GM18519 (cell line): Measurements from ENCODE around the gene NTF3.

ENCODE experiments used
- ATAC-seq: cut with Tn5 transposase; IDR thresholded peaks from one replicate; pipeline ENCODE4 v1.9.1; 2021; ENCODE audit warnings: mild to moderate bottlenecking, moderate library complexity; ENCODE audit not compliant: unreplicated experiment, low FRiP score

Gene NTF3

GRCh38 chr12:5507944-5508343 lies 76.0 kb downstream of the NTF3 start:
- ATAC-seq, result no peak

GRCh38 chr12:5509102-5509501 lies 77.2 kb downstream of the NTF3 start:
- no peak for ATAC-seq

DNA sequence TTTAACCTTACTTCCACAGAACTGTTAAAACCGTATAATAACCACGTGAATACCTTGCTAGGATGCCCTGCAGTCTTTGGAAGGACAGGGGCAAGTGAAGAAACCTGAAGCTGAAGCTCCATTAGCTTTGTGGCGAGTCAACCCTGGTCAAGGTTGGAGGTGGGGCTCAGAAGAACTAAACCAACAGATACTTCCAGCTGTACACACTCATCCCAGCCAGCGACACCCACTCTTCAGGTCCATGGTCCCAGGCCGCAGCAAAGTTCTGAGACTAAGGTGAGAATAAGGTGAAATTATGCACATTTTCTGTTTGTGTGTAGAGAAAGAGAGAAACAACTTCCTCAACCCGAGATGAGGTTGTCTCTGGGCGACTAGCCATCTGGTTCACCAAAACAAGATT lies 77.6 kb downstream of the NTF3 start:
- ATAC-seq, result no peak

DNA sequence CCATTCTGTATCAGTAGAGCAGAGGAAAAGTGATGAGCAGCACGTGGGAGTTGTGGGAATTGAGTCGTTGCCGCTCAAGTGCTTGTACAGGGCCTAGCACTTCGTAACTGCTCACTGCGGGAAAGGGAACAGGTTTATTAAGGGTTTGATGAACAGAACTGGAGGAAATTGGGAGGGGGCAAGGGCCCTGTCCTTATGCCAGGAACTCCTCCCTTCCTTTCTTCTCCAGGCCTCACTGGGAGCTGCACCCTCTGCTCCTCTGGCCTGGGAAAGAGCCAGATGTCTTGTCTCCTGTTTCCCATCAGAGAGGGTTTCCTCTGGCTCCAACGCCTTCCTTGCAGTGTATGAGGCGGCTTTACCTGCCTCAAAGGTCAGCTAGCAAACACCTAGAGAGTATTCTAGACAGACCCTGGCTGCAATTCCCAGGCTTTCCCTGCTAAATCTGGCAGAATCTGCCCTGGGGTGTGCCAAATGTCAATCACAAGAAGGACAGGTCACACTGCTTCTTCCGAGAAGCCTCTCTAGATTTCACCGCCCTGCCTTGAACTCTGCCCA lies 78.4 kb downstream of the NTF3 start:
- ATAC-seq, result no peak

GRCh38 chr12:5511256-5511643 lies 79.3 kb downstream of the NTF3 start:
- no peak for ATAC-seq

DNA sequence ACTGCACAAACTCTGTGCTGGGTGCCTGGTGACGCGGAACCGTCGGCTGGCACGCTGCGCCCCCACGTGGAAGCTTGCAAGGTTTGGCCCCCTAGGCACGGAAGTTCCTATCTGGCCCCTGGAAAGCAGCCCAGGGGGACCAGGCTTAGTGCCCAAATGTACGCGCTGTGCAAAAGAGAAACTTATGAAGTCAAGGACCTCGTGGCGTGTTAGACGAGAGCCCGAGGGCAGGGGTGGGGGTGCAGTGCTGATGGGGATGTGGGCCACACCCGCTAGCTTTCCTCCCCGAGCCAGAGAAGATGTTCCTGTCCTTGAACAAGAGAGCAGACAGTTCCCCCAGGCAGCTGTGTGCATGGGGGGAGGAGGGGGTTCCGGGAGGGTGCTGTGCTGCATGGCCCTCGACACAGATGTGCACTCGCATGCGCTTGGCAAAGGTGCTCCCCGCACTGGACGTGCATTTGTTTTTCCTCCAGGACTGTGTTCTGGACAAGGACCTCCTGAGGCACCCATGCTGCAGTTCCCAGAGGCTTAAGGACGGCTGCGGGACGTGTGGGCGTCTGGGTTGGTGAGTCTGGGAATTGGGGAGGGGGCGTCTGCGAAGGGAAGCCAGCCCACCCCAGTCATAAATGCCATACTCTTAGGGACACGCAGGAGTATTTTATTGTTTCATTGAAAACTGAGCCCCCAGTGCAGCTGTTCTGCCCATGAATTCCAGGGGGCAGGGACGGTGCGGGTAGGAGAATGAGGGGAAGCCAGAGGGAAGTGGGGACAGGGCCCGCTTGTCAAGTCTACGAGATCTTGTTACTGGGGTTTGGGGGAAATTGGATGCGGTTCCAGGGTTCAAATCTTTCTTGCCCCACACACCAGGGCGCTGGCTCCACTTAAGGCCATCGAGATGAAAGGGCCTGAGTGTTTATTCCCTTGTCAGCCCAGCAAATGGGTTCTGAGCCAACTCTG lies 80.0 kb downstream of the NTF3 start:
- ATAC-seq, result no peak

GRCh38 chr12:5512601-5512970 lies 80.7 kb downstream of the NTF3 start:
- ATAC-seq, result no peak

DNA sequence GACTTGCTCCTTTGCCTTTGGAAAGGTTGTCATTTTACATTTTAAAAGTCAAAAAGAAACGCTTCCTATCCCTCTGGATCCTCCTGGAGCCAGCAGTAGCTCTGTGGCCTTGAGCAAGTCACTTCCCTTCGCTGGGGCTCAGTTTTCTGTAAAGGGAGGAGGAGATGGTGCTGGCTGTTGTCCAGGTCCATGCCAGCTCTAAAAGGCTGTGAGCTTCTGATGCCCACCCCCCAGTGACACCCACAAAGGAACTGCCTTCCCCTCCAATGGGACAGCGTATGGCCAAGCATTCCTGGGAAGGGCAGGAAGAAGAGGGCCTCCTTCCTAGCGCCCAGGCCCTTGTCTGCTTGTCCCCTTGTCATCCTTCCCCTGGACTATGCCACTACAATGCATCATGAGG lies 81.5 kb downstream of the NTF3 start:
- no peak for ATAC-seq

GRCh38 chr12:5514016-5514415 lies 82.1 kb downstream of the NTF3 start:
- ATAC-seq, result no peak

GRCh38 chr12:5514545-5514944 lies 82.6 kb downstream of the NTF3 start:
- ATAC-seq, result no peak

DNA sequence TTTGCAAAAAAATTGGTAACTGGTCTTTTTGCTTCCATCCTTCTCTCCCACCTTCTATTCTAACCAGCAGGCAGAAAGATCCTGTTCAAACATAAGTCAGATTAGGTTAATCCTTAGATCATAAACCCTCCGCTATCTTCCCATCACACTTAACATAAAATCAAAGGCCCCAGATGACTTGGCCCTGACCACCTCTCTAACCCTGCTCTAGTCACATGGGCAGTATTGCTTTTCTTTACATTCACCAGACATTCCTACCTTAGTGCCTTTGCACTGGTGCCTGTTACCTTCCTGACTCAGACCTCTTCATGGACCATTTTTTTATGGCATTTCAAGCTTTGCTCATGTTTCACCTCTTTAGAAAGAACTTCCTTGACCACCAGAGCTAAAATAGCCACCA lies 83.5 kb downstream of the NTF3 start:
- ATAC-seq, result no peak

GRCh38 chr12:5516371-5517241 lies 84.7 kb downstream of the NTF3 start:
- no peak for ATAC-seq

GRCh38 chr12:5518584-5519365 lies 86.9 kb downstream of the NTF3 start:
- ATAC-seq, result no peak

- no peak for ATAC-seq
Measured at GRCh38 chr12:5520037-5520436, 88.1 kb downstream of the NTF3 start.

- ATAC-seq, result no peak
Measured at GRCh38 chr12:5520831-5521230, 88.9 kb downstream of the NTF3 start.

DNA sequence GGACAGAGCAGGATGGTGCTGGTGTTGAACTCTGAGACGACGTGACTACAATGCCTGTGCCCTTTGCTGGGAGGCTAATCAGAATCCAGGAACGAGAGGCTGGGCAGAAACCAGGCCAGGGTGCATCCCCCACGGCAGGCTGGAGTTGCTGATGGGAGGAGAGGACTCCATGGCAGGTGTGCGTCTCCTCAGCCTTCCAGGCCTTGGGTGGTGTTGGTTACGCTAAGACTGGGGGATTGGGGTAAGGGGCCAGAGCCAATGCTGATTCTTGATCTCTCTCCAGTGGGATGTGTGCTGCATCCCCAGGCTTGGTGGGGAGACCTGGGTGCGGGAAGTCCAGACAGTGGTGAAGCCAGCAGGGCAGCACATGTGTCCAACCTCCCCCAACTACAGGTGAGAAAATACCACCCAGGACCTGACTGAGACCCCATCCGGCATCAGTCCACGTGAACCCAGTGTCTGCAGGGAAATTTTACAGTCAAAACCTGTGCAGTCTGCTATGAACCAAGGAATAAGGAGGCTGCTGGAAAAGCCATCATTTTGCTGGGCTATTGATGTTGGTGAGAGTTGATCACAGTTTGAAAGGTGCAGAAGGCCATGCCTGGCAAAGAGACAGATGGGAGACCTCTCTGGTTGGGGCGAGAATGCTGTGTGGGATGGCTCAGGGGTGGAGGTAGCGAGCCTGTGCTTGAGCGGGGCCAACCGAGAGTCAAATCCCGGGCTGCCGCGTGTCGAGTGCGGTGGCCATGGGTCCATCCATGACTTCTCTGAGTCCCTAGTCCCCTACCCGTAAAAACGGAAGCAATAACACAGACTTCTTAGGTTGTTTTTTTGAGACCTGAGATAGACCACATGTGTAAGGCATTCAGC lies 89.8 kb downstream of the NTF3 start:
- ATAC-seq, result no peak

DNA sequence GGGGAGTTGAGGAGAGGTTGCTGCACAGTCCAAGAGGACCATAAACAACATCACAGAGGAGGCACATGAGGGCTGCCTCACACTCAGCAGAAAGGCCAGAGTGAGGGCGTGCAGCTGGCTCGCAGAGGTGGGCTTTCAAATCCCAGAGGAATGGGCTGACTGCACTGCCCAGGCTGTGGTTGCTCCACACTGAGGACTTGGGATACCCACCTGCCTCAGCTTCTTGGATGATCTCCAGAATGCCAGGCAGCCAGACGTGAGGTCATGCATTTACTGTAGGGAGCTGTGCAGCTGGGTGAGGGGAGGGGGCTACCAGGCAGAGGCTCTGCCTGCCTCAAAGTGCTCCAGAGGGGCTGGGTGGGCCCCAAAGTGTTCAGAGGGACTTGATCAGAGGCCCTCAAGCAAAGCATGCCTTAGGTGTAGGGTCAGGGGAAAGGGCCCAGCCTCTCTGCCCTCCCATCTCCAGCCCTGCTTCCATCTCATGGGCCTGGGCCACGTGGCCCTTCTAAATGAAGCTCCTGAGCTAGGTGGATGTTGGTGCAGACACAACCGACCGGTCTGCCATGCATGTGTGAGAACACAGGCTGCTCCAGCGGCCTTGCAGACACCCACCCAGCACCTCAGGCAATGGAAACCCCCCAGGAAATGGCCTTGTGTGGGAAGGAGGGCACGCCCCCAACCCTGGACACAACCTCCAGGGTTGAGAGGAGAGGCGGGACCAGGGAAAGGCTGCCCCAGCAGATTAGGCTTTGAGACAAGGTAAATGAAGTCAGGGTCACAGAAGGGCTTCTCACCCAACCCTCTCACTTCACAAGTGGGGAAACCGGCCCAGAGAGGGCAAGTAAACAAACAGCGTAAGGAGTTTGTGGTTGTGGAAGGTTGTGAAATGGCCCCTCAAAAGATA lies 90.8 kb downstream of the NTF3 start:
- no peak for ATAC-seq

DNA sequence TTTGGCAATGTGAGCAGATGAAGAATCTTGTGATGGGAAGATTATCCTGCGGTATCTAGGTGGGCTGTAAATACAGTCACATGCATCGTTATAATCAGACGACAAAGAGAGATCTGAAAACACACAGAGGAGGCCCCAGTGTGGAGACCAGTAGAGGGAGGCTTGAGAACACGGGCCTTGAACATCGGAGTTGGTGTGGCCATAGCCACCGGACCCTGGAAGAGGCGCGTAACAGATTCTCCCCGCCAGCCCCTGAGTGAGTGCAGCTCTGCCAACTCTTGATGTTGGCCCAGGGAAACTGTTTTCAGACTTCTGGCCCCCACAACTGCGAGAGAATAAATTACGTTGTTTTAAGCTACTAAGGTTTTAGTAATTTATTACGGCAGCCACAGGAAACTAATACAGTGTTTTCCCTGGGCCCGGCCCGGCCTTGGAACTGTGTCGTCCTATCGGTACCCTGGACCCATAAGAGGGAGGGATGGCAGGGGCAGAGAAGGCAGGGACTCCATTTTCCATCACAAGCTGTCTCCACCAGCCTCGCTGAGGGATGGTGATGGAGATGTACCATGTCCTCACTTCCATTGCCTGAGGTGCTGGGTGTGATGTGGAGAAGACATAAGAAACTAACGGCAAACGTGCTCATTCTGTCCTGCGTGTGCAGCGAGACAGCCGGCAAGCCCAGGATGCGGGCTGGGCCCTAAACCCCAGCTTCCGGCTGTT lies 91.6 kb downstream of the NTF3 start:
- ATAC-seq, result no peak
